IPS-20b (cell line): ENCODE results near the gene RANBP9.
A peak's percentile ranks its signal among the peaks of the same experiment; 100 is the strongest.

Experiments
- H3K27ac ChIP-seq: one replicate; pipeline ENCODE4 v1.5.1; 2013; ENCODE audit warnings: low read length
- H3K27me3 ChIP-seq: 2 replicates; pipeline ENCODE4 v1.6.1; 2013; ENCODE audit warnings: mild to moderate bottlenecking, low read length, inconsistent platforms; ENCODE audit not compliant: insufficient read depth
- H3K36me3 ChIP-seq: 2 replicates; pipeline ENCODE4 v1.6.1; 2013; ENCODE audit warnings: low read depth, mild to moderate bottlenecking, inconsistent platforms, low read length, moderate library complexity; ENCODE audit not compliant: insufficient read depth
- H3K4me1 ChIP-seq: 2 replicates; pipeline ENCODE4 v1.6.1; 2013; ENCODE audit warnings: mild to moderate bottlenecking, control low read depth, inconsistent platforms, low read length, moderate library complexity; ENCODE audit not compliant: insufficient read depth
- H3K4me3 ChIP-seq: 2 replicates; pipeline ENCODE4 v1.5.1; 2013; ENCODE audit warnings: mild to moderate bottlenecking, low read length, inconsistent platforms
- H3K9ac ChIP-seq: 2 replicates; pipeline ENCODE4 v1.6.1; 2013; ENCODE audit warnings: low read depth, mild to moderate bottlenecking, inconsistent platforms, low read length, moderate library complexity
- H3K9me3 ChIP-seq: 2 replicates; pipeline ENCODE4 v1.6.1; 2013; ENCODE audit warnings: mild to moderate bottlenecking, low read depth, low read length, inconsistent platforms; ENCODE audit not compliant: insufficient read depth

RANBP9 gene

DNA sequence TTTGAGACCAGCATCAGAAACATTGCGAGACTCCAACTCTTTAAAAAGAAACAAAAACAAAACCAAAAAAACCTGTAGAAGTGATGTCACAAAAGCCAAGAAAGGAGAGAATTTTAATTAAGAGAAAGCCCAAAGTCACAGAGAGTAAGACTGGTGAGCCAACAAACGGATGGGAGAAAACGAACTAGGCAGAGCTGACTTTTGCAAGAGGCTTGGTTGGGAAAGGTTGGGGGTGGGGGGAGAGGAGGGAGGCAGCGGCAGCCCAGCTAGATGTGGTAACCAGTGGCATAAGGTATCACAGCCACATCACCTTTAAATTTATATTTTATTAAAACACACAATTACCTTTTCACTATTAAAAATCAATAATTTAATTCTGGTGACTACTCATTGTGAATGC lies 73.0 kb downstream of the RANBP9 start:
- Histone ChIP-seq H3K27ac (no peak overlapping the region), H3K36me3 (peaks cover 37% of the 10 kb centered on the region)

DNA sequence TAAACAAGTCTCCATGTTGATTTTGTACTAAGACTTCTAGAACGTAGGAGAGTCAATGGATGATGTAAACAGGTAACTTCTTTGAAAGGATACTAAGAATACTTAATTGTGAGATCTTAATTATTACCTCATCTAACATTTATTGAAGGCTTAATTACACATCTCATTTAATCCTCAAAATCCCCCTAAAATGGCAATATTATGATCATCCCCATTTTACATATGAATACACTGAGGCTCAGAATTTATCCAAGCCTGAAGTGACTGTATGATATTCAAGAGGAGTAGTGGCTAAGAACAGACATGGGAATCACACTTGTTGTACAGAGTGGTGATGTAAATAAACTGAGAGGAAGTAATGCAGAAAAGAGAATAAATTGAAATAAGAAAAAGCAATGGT lies 73.6 kb downstream of the RANBP9 start:
- Histone ChIP-seq H3K27ac (no peak overlapping the region), H3K9me3 (no peaks in the 10 kb centered on the region), H3K4me3 (no peak overlapping the region), H3K27me3 (no peaks in the 10 kb centered on the region), H3K36me3 (peaks cover 33% of the 10 kb centered on the region), H3K9ac (no peak overlapping the region), H3K4me1 (peaks cover 25% of the 10 kb centered on the region; the same call in 1 of the 2 replicates)

More for the DNA sequence above, 73.0 kb downstream of the RANBP9 start:
- Histone ChIP-seq H3K4me1 (peaks cover 25% of the 10 kb centered on the region; the same call in 1 of the 2 replicates), H3K4me3 (no peak overlapping the region), H3K9me3 (no peaks in the 10 kb centered on the region), H3K27me3 (no peaks in the 10 kb centered on the region), H3K9ac (no peak overlapping the region)

DNA sequence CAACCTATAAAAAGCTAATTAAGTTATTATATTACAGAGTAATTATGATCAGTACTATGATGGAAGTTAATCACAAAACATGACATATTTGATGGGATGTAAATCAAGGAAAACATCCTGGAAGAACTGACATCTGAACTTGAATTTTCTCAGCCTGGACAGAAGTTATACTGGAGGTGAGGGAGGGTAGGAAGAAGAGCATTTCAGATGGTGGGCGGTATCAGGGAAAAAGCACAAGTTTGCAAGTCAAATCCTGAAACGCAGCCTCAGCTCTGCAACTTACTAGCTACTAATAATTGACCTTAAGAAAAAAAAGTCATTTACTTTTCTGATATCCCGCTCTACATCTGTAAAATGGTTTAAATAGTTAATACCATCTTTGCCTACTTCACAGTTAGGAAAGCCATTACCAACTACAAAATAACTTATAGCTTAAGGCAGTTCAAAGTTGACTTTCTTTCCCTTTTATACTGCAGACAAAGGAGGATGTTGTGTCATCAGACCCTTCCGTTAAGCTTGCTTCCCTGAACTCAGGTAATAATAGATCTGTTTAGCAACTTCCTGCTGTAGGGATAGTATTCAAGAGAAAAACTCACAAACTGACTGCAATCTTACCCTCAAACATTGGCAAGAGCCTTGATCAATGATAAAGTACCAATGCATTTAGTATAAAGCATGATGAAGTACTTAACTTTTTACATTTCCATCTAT lies 75.5 kb downstream of the RANBP9 start:
- Histone ChIP-seq H3K4me1 (peaks cover 25% of the 10 kb centered on the region; the same call in 1 of the 2 replicates), H3K27me3 (no peaks in the 10 kb centered on the region), H3K4me3 (peak overlapping the region; percentile 12), H3K9me3 (no peaks in the 10 kb centered on the region), H3K9ac (peak overlapping the region; percentile 54; the same call in 1 of the 2 replicates), H3K36me3 (peaks cover 47% of the 10 kb centered on the region), H3K27ac (peak overlapping the region; percentile 90)

DNA sequence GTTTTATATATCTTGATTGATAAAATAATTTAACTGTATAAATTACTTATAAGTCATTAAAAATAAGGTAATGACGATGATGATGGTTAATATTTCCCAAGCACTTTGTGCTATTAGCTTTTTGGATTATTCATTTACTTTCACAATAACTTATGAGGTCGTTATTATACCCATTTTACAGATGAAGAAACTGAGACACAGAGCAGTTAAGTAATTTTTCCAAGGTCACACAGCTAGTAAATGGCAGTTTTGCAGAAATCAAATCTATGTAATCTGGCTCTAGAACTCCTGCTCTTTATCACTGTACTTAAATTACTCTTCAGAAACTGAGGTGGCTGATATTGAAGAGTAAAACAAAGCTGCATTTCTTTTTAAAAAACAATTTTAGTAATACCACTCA lies 78.3 kb downstream of the RANBP9 start:
- H3K9ac ChIP-seq, result no peak overlapping the region
- H3K27me3 ChIP-seq, result no peaks in the 10 kb centered on the region
- H3K4me1 ChIP-seq, result peaks cover 23% of the 10 kb centered on the region; the same call in 1 of the 2 replicates
- peaks cover 52% of the 10 kb centered on the region for H3K36me3 ChIP-seq
- H3K9me3 ChIP-seq, result no peaks in the 10 kb centered on the region
- H3K27ac ChIP-seq, result no peak overlapping the region
- no peak overlapping the region for H3K4me3 ChIP-seq

DNA sequence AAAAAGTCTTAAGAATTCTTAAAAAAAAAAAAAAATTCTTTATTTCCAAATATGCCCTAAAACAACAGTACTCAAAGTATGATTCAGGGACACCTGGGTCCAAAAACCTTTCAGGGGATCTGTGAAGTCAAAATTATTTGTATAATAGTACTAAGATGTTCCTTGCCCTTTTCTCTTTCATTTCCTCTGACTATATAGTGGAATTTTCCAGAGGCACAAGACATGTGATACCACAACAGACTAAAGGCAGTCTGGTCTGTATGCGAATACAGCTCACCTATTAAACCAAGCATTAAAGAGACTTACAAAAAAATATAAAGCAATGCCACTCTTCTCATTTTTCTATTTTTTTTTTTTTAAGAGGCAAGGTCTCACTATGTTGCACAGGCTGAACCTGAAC lies 81.1 kb downstream of the RANBP9 start:
- H3K36me3 ChIP-seq, result peaks cover 56% of the 10 kb centered on the region
- no peaks in the 10 kb centered on the region for H3K27me3 ChIP-seq
- no peak overlapping the region for H3K9ac ChIP-seq
- H3K9me3 ChIP-seq, result no peaks in the 10 kb centered on the region
- no peak overlapping the region for H3K4me3 ChIP-seq
- no peaks in the 10 kb centered on the region for H3K4me1 ChIP-seq
- H3K27ac ChIP-seq, result no peak overlapping the region

DNA sequence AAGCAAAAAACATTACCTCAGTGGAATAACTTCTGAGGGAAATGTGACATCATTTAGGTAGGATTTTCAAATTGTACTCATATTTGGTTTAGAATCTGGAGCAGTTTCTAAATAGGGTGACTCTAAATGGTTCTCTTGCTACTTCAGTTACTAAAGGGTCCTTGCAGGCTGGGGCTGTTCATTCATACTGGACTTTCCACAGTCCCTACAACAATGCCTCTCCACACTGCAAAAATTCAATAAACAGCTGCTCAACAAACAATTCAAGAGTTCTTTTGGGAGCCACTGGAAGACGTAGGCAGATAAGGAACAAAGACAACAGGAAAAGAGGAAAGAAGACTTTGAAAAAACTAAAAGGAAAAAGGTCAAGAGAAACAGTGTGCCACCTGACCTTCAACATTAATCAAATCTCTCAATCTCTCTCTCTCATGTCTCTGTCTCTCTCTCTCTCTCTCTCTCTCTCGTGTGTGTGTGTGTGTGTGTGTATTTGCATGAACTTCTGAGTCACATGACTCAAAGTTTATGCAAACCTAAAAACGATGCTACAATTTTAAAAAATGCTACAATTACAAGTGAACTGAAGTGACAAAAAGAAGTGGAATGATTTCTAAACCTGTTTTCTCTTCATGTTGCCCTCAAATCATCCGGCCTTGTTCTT lies 82.0 kb downstream of the RANBP9 start:
- no peak overlapping the region for H3K27ac ChIP-seq
- H3K4me3 ChIP-seq, result no peak overlapping the region
- no peaks in the 10 kb centered on the region for H3K9me3 ChIP-seq
- no peak overlapping the region for H3K9ac ChIP-seq
- no peaks in the 10 kb centered on the region for H3K27me3 ChIP-seq
- no peaks in the 10 kb centered on the region for H3K4me1 ChIP-seq
- peaks cover 59% of the 10 kb centered on the region for H3K36me3 ChIP-seq

DNA sequence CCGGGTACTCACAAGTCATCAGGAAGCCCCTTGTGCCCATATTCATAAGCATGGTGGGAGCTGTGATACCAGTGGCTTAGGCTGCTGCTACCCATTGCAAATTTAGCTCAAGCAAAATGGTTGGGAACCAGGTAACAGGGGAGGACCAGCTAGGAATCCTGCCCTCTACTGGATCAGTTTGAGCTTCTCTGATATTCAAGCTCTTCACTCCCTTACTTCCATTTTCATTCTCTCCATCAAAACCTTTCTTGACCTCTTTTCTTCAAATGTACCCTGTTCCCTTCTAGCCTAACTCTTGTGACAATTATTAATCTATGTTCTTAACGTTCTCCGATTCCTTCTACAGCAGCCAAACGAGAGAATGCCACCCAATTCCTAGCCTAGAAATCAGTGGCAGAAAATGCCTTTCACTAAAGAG lies 86.8 kb downstream of the RANBP9 start:
- H3K27ac ChIP-seq, result no peak overlapping the region
- H3K9me3 ChIP-seq, result no peaks in the 10 kb centered on the region
- H3K36me3 ChIP-seq, result peaks cover 83% of the 10 kb centered on the region
- no peak overlapping the region for H3K4me3 ChIP-seq
- H3K9ac ChIP-seq, result no peak overlapping the region
- no peaks in the 10 kb centered on the region for H3K4me1 ChIP-seq
- H3K27me3 ChIP-seq, result no peaks in the 10 kb centered on the region

DNA sequence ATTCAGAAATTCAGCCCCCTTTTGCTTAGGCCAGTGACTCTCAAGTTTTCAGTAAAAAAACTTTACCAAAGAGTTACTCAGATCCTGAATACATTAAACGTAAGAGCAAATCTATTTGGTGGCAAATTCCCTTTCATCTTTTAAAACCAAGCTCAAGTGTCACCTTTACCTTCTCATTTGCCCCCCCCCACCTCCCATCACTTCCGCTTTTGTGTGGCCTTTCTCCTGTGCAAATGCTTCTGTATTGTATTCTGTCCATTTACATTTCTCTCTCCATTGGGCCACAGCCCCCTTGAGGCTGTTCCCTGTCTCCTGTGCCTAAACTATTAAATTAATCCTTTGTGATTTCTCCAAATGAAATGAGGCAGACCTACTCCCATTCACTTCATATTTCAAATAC lies 94.6 kb downstream of the RANBP9 start:
- Histone ChIP-seq H3K4me1 (peaks cover 8% of the 10 kb centered on the region; the same call in 1 of the 2 replicates), H3K9me3 (no peaks in the 10 kb centered on the region), H3K27me3 (no peaks in the 10 kb centered on the region), H3K36me3 (peaks cover 56% of the 10 kb centered on the region), H3K4me3 (peak overlapping the region; percentile 99; the same call in 1 of the 2 replicates), H3K27ac (no peak overlapping the region), H3K9ac (no peak overlapping the region)

DNA sequence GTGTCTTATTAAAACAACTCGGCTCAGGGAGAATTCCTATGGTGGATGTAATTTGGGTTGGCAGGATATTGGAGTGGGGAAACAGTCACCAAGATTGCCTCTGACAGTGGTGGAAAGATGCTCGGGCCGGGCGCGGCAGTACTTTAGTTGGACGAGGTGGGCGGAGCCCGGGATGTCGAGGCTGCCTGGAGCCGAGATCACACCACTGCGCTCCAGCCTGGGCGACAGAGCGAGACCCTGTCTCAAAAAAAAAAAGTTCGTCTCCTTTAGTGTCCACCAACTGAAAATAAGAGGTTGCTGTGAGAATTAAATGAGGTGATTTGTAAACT lies 95.9 kb downstream of the RANBP9 start:
- Histone ChIP-seq H3K36me3 (peaks cover 42% of the 10 kb centered on the region), H3K9me3 (no peaks in the 10 kb centered on the region), H3K4me1 (peaks cover 8% of the 10 kb centered on the region; the same call in 1 of the 2 replicates), H3K27ac (no peak overlapping the region), H3K27me3 (no peaks in the 10 kb centered on the region), H3K4me3 (peak overlapping the region; percentile 99), H3K9ac (peak overlapping the region; percentile 95)

DNA sequence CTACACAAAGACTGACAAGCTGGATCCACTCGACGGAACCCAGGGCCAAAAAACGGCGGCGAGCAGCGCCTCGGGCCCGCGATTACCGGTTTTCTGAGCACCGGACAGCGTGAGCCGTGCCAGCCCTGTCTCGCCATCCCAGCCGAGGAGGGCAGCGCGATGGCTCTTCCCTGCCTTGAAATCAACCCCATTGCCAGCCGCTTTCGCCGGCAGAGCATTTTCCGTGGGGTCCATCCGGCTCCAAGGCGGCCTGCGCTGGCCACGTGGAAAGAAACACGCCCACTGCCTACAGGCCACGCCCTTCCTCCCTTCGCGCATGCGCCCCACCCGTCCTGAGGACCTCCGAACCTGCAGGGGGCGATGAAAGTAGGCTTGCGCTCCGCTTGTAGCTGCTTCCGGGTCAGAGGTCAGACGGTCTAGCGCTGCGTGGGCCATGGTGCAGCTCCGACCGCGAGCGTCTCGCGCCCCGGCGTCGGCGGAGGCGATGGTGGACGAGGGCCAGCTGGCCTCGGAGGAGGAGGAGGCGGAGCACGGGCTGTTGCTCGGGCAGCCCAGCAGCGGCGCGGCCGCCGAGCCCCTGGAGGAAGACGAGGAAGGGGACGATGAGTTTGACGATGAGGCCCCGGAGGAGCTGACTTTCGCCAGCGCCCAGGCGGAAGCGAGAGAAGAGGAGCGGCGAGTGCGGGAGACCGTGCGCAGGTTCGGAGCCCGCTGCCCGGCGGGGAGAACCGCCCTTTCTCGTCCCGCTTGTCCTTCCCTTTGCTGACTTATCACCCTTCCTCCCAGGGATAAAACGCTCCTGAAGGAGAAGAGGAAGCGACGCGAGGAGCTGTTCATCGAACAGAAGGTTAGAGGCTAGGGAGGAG lies 96.5 kb downstream of the RANBP9 start, which contains the start of gene NOL7:
TSS of gene NOL7 (plus strand) at position 410 of the 866 bp plus-strand sequence. CDS start at position 434, 24 bp downstream.
- Histone ChIP-seq H3K27me3 (no peaks in the 10 kb centered on the region), H3K9me3 (no peaks in the 10 kb centered on the region), H3K4me3 (peak within 1 kb of the TSS; percentile 99), H3K36me3 (peaks cover 36% of the 10 kb centered on the region), H3K27ac (peak within 1 kb of the TSS; percentile 27), H3K4me1 (peaks cover 8% of the 10 kb centered on the region; the same call in 1 of the 2 replicates), H3K9ac (peak within 1 kb of the TSS; percentile 95)

DNA sequence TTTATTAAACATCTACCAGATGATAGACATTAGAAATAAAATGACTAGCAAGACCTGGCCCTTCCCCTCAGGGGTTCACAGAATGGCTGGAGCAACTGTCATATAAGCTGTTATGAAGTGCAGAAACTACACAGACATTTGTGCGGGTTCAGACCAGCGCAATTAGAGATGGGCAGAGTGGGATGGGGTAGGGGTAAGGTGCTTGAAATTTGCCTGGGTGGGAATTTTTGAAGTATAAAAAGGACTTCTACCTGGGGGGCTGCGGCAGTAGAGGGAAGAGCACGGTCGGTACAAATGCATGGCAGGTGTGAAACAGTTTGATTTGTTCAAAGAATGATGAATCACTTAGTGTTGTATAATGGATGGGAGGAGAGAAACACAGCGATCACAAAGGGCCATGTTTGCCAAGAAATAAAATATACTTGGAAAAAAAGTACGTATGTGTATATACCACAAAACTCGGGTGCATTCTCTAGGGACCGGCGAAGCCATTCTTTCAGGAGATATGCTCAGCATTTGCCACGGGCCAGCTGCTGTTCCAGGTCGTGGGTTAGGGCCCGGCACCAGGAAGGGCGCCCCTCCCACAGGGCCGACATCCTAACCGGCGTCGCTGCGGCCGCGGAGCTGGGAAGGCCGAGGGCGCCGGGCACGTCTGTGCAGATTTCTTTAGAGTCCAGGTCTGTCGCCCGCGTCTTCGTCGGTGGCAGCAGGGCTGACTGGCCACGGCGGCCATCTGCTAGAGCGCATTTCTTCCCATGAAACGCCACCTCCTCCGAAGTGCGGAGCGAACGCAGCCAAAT lies 97.3 kb downstream of the RANBP9 start:
- no peaks in the 10 kb centered on the region for H3K27me3 ChIP-seq
- H3K4me3 ChIP-seq, result peak overlapping the region; percentile 99
- peak overlapping the region; percentile 9 for H3K27ac ChIP-seq
- H3K9ac ChIP-seq, result peak overlapping the region; percentile 95
- H3K9me3 ChIP-seq, result no peaks in the 10 kb centered on the region
- peaks cover 8% of the 10 kb centered on the region; the same call in 1 of the 2 replicates for H3K4me1 ChIP-seq
- H3K36me3 ChIP-seq, result peaks cover 28% of the 10 kb centered on the region
